ENCODE results near the gene FHDC1. TPM values are rescaled to one million over a fixed set of nuclear protein-coding genes. Genes with fewer than 3 reads are reported as not detected.

The FHDC1 gene
- total RNA-seq, 4 donors from 2014 or later = 4.6 to 40.4 (median 15.5) TPM

GRCh38 chr4:152973629-152974467 lies 37.7 kb downstream of the FHDC1 start:
- H3K27ac ChIP-seq = no peak overlapping the region
- no peak for DNase-seq
- intact Hi-C loops (cut with DNase I; ENCODE audit: low total_unique reads) (no loop called here), in situ Hi-C loops (cut with MboI; ENCODE audit: low pct_ligation_motif_present in 1 of 4, low pct_unique_long_range_greater_than_20kb in 1 of 4, low sequenced_read_pairs in 3 of 4) (no loop called here)
- TF ChIP-seq CTCF (IDR thresholded peaks at IDR 0.05) = no peak
- TF ChIP-seq POLR2A (IDR thresholded peaks at IDR 0.05) = no peak
- no peak for TF ChIP-seq POLR2AphosphoS5 (IDR thresholded peaks at IDR 0.05)
- no peak for TF ChIP-seq EP300 (IDR thresholded peaks at IDR 0.05; ENCODE audit: low read depth)
- WGBS, 2 donors (ENCODE audit: low coverage in 1 of 2) = 56 to 86% methylated on average over 3 to 9 of the region's 9 CpGs
- peaks cover 0 to 8% (median 0%) of the 10 kb centered on the region in 4 donors for H3K4me1 ChIP-seq
- no peaks in the 10 kb centered on the region for H3K27me3 ChIP-seq
- H3K9me3 ChIP-seq = no peaks in the 10 kb centered on the region
- H3K4me3 ChIP-seq = no peak overlapping the region
- no peaks in the 10 kb centered on the region for H3K36me3 ChIP-seq

GRCh38 chr4:152974468-152975379 lies 38.6 kb downstream of the FHDC1 start:
- intact Hi-C loops (cut with DNase I; ENCODE audit: low total_unique reads) = no loop called here
- Histone ChIP-seq H3K27ac (no peak overlapping the region), H3K9me3 (no peaks in the 10 kb centered on the region), H3K4me1 (peaks cover 0 to 8% (median 0%) of the 10 kb centered on the region in 4 donors), H3K4me3 (no peak overlapping the region), H3K36me3 (no peaks in the 10 kb centered on the region), H3K27me3 (no peaks in the 10 kb centered on the region)
- no peak for DNase-seq
- TF ChIP-seq POLR2AphosphoS5 (IDR thresholded peaks at IDR 0.05) = no peak
- TF ChIP-seq POLR2A (IDR thresholded peaks at IDR 0.05) = no peak
- no peak for TF ChIP-seq CTCF (IDR thresholded peaks at IDR 0.05)
- TF ChIP-seq EP300 (IDR thresholded peaks at IDR 0.05; ENCODE audit: low read depth) = no peak
- in situ Hi-C loops (cut with MboI; ENCODE audit: low pct_ligation_motif_present in 1 of 4, low pct_unique_long_range_greater_than_20kb in 1 of 4, low sequenced_read_pairs in 3 of 4) = no loop called here
- WGBS, 2 donors (ENCODE audit: low coverage in 1 of 2) = 90 to 100% methylated on average over 1 to 28 of the region's 28 CpGs

- in situ Hi-C loops (cut with MboI; ENCODE audit: low pct_ligation_motif_present in 1 of 4, low pct_unique_long_range_greater_than_20kb in 1 of 4, low sequenced_read_pairs in 3 of 4) (no loop called here), intact Hi-C loops (cut with DNase I; ENCODE audit: low total_unique reads) (no loop called here)
- H3K27ac ChIP-seq = no peak overlapping the region
- WGBS, 2 donors (ENCODE audit: low coverage in 1 of 2) = 91% methylated on average over 17 of the region's 38 CpGs; no CpG with 5 or more reads in 1 of the 2 donors
- no peak overlapping the region for H3K4me3 ChIP-seq
- DNase-seq = no peak
- H3K27me3 ChIP-seq = no peaks in the 10 kb centered on the region
- TF ChIP-seq CTCF (IDR thresholded peaks at IDR 0.05) = no peak
- no peak for TF ChIP-seq POLR2A (IDR thresholded peaks at IDR 0.05)
- no peak for TF ChIP-seq POLR2AphosphoS5 (IDR thresholded peaks at IDR 0.05)
- TF ChIP-seq EP300 (IDR thresholded peaks at IDR 0.05; ENCODE audit: low read depth) = no peak
- H3K4me1 ChIP-seq = peaks cover 0 to under 1% (median 0%) of the 10 kb centered on the region in 4 donors
- no peaks in the 10 kb centered on the region for H3K9me3 ChIP-seq
- H3K36me3 ChIP-seq = no peaks in the 10 kb centered on the region
These were observed 39.5 kb downstream of the FHDC1 start for GRCh38 chr4:152975380-152976211.

Measured in transverse colon (tissue), 4 donors.